ENCODE results near the gene SEC31A.
"Not testable (repeated sequence)": the region's sequence is repeated elsewhere in the genome, so short reads cannot be mapped to it uniquely, and the experiment has no call there.

Gene SEC31A

GRCh38 chr4:82839624-82840023 lies 51.3 kb downstream of the SEC31A start:
- DNase-seq (ENCODE audit: low spot score) = no peak

GRCh38 chr4:82833696-82834313 lies 57.1 kb downstream of the SEC31A start:
- no peak for DNase-seq (ENCODE audit: low spot score)

GRCh38 chr4:82833060-82833459 lies 57.9 kb downstream of the SEC31A start:
- DNase-seq (ENCODE audit: low spot score) = not testable (repeated sequence)

GRCh38 chr4:82825425-82825824 lies 65.5 kb downstream of the SEC31A start:
- DNase-seq (ENCODE audit: low spot score) = no peak

DNA sequence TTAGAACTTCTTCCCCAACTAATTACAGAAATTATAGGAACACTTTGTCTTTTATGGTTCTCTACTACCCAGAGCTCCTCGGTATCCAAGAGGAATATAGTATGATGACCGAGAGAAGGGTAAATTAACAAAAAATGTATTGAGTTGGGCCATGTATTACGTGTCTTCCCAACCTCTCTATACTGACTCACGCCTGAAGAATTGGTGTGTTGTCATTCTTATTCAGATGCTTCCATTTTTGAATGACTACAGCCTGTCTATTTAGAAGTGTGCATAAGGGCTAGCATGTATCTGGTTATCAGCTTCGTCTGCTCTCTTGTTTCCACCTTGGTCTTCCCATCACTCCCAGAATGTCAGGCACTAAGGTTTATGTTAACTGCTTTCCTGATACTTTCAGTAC lies 67.9 kb downstream of the SEC31A start:
- no peak for DNase-seq (ENCODE audit: low spot score)

DNA sequence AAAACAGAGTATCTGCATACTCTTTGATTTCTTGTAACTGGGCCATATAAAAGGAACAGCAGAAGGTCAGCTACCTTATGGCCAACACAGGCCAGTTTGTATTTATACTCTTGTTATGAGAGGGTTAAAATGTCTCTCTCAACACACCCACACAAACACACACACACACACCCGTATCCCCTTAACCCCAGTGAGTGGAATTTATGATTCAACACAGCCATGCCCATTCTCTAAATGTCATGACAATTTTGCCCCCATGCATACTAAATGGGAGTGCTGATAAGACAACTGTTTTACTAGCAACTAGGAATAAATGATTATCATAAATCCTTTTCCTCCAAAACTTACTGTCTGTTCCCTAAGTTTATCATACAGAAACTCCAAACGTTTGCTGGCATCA lies 70.3 kb downstream of the SEC31A start:
- no peak for DNase-seq (ENCODE audit: low spot score)

DNA sequence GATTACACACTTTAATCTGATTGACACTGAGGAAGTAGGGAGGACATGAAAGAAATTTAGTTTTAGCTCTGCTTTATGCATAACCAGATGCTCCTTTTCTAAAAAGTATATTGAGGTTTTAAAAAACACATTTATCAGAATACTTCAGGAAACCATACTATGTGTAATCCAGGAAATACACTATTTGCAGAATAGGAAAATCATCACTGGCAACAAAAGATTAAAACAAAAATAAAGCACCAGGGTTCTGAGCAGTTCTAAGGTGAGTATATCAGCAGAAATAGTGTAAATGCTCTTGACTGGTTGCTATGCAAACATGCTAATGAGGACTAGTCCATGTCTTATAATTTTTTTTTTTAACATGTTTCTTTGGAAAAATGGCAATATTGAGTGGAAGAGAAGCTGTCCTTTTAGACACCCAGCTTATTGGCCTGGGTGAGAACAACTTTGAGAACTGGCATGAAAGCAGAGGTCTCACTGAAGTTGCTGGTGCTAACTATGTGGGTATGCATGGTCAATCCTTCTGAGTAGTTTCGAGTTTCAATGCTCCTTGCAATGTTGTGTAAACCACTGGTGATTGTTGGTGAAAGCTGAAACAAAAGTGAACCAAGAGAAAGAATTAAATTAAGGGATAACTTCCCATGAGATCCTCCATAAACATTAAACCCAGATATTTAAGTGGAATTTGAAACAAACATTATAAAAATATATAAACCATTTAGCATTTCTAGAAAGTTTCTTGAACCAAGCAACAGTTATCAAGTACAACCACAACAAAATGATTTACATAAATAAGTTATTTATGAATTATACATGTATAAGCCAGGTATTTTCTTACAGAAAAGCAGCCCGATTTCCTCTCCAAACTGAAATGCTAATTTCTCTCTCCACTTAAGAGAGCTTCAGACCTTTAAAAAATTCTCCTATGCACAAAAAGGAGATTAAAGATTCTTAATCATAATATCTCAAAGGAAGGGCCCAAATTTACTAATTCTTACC lies 72.0 kb downstream of the SEC31A start:
- no peak for DNase-seq (ENCODE audit: low spot score)

DNA sequence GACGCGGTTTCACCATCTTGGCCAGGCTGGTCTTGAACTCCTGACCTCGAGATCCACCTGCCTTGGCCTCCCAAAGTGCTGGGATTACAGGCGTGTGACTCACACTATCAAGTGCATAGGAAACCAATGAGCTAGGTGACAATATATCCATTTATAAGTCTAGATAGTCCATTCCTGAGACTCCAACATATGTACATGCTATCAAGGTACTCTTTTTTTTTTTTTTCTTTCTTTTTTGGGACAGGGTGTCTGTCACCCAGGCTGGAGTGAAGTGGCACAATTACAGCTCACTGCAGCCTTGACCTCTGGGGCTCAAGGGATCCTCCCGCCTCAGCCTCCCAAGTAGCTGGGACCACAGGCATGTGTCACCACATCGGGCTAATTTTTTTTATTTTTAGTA lies 74.1 kb downstream of the SEC31A start:
- DNase-seq (ENCODE audit: low spot score) = not testable (repeated sequence)

- no peak for DNase-seq (ENCODE audit: low spot score)
Observed at GRCh38 chr4:82814034-82814433, 76.9 kb downstream of the SEC31A start.

DNA sequence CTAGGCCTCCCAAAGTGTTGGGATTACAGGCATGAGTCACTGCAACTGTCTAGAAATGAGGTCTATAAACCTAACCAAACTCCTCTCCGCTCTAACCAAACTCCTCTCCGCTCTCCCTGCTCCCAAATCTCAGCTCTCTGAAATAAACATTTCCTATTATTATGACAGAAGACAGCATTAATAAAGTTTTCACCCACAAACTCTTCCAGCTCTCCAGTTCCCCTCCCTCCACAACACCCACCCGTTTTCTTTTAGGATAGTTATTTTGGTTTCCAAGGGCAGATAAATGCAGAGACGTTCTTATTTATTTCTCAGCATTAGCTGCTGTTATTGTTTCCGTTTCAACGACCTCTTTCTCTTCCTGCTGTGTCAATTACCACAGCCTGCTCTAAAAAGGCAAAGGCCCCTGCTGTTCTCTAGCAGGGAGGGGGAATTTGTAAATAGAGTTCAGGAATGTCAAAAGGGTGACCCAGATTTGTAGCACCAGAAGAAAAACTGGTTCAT lies 79.1 kb downstream of the SEC31A start:
- no peak for DNase-seq (ENCODE audit: low spot score)

DNA sequence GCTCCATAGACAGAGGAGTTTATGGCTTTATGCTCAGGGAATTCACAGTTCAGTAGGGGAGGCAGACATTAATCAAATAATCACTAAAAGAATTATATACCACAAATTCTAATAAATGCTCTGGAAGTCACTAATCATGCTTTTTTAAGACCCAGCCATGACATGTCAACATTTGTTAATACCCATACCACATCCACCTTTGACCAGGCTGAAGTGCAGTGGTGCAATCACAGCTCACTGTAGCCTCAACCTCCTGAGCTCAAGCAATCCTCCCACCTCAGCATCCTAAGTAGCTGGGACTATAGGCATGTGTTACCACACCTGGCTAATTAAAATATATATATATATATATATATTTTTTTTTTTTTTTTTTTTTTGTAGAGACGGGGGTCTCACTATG lies 79.6 kb downstream of the SEC31A start:
- no peak for DNase-seq (ENCODE audit: low spot score)

GRCh38 chr4:82810176-82810575 lies 80.8 kb downstream of the SEC31A start:
- DNase-seq (ENCODE audit: low spot score) = no peak

DNA sequence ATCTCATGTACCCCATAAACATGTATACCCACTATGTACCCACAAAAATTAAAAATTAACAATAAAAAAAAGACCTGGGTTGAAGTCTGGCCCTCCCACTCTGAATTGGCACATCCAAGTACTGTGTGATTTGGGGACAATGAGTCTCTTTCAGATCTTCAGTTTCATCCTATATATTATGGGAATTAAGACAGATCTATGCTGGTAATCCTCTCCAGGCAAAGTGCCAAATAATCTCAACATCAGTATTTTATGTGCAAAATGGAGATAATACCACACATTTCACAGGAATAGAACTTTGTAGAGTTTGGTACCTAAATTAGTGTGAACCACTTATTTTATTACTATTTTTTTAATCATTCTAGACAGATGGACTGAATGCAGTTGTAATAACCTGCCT lies 81.3 kb downstream of the SEC31A start:
- DNase-seq (ENCODE audit: low spot score) = no peak

GRCh38 chr4:82803746-82804145 lies 87.2 kb downstream of the SEC31A start:
- DNase-seq (ENCODE audit: low spot score) = no peak

DNA sequence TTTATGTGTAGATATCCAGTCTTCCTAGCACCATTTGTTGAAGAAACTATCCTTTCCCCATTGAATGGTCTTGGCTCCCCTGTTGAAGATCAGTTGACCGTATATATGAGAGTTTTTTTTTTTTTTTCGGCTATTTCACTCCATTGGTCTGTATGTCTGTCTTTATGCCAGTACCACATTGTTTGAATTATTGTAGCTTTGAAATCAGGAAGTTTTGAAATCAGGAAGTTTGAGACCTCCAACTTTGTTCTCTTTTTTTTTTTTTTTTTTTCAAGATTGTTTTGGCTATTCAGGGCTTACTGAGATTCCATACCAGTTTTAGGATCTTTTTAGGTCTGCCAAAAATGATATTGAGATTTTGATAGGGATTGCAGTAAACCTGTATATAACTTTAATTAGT lies 88.0 kb downstream of the SEC31A start:
- no peak for DNase-seq (ENCODE audit: low spot score)

DNA sequence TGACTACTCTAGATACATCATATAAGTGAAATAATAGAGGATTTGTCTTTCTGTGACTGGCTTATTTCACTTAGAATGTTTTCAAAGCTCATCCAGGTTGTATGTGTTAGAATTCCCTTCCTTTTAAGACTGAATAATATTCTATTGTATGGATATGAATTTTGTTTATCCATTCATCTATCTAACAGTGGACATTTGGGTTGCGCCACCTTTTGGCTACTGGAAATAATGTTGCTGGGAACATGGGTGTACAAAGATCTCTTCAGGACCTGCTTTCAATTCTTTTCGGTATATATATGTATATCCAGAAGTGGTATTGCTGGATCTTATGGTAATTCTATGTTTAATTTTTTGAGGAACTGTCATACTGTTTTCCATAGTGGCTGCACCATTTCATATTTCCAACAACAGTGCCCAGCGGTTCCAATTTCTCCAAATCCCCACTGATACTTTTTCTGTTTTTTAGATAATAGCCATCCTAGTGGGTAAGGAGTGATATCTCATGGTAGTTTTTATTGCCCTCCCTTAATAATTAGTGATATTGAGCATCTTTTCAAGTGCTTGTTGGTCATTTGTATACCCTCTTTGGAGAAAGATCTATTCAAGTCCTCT lies 88.9 kb downstream of the SEC31A start:
- no peak for DNase-seq (ENCODE audit: low spot score)

GRCh38 chr4:82799006-82799881 lies 91.7 kb downstream of the SEC31A start:
- DNase-seq (ENCODE audit: low spot score) = no peak

GRCh38 chr4:82798168-82799005 lies 92.6 kb downstream of the SEC31A start, which contains the start of gene SCD5:
Gene SCD5, minus strand, starts transcription at chr4:82798796. Its CDS starts 259 bp downstream, at chr4:82798537.
- no peak for DNase-seq (ENCODE audit: low spot score)

- DNase-seq (ENCODE audit: low spot score) = no peak
Observed at GRCh38 chr4:82797405-82798111, 93.4 kb downstream of the SEC31A start.

GRCh38 chr4:82797040-82797404 lies 93.9 kb downstream of the SEC31A start:
- no peak for DNase-seq (ENCODE audit: low spot score)

Measured in hematopoietic multipotent progenitor cell treated with erythropoietin and hydrocortisone succinate and interleukin-3 and kit ligand, for 17 days (in vitro differentiated cells).